IMR-90 (cell line): Measurements from ENCODE around the gene ISCU. TPM values are rescaled to one million over a fixed set of nuclear protein-coding genes. Genes with fewer than 3 reads are reported as not detected.
A peak's percentile ranks its signal among the peaks of the same experiment; 100 is the strongest.

Experiments
- ATAC-seq: fragments of 200-7000 bp; cut with Tn5 transposase; 2 replicates; pipeline ENCODE4 v1.9.1; 2020; ENCODE audit warnings: low read depth, mild to moderate bottlenecking, moderate library complexity
- BruUV-seq: library from RNA; stranded (reverse); fragments of 400-500 nt; replicated peaks from 2 replicates; lab custom pipeline; 2021; lab: Mats Ljungman, UMichigan
- CTCF ChIA-PET: fragments of 300-600 bp; formaldehyde crosslinking; extraction: SDS; loops from one replicate; lab custom pipeline; 2021; ENCODE audit warnings: antibody characterized with exemption; lab: Yijun Ruan, JAX
- POLR2A ChIA-PET: fragments of 300-600 bp; sonication (Branson Sonifier 250); formaldehyde crosslinking; loops from one replicate; lab custom pipeline; 2022; ENCODE audit warnings: antibody characterized with exemption; ENCODE audit not compliant: unreplicated experiment; lab: Charles Lee
- DNase-seq: peaks from one replicate; pipeline ENCODE4 v3.0.0; 2013
- H2AFZ ChIP-seq: replicated peaks from 2 replicates; pipeline ENCODE3; 2013; ENCODE audit warnings: low read length, mild to moderate bottlenecking; ENCODE audit not compliant: poor library complexity
- H2AK5ac ChIP-seq: 2 replicates; pipeline ENCODE4 v1.6.1; 2013; ENCODE audit warnings: low read depth, low read length, inconsistent platforms
- H2AK9ac ChIP-seq: replicated peaks from 2 replicates; pipeline ENCODE3; 2013; ENCODE audit warnings: mild to moderate bottlenecking, low read depth, low read length, moderate library complexity; ENCODE audit not compliant: poor library complexity
- H2BK120ac ChIP-seq: 2 replicates; pipeline ENCODE4 v1.6.1; 2013; ENCODE audit warnings: low read depth, low read length, inconsistent platforms
- H2BK15ac ChIP-seq: 3 replicates; pipeline ENCODE4 v1.6.1; 2013; ENCODE audit warnings: low read depth, low read length, inconsistent platforms
- H2BK20ac ChIP-seq: 2 replicates; pipeline ENCODE4 v1.6.1; 2013; ENCODE audit warnings: low read depth, mild to moderate bottlenecking, inconsistent platforms, low read length, moderate library complexity
- H2BK5ac ChIP-seq: 2 replicates; pipeline ENCODE4 v1.6.1; 2013; ENCODE audit warnings: mild to moderate bottlenecking, low read depth, low read length, inconsistent platforms; ENCODE audit not compliant: poor library complexity, severe bottlenecking
- H3K14ac ChIP-seq: replicated peaks from 2 replicates; pipeline ENCODE4 v1.6.1; 2013; ENCODE audit warnings: low read depth, low read length, inconsistent platforms
- H3K18ac ChIP-seq: 2 replicates; pipeline ENCODE4 v1.6.1; 2013; ENCODE audit warnings: low read depth, low read length, control low read depth
- H3K23ac ChIP-seq: 2 replicates; pipeline ENCODE4 v1.6.1; 2013; ENCODE audit warnings: low read depth, low read length, inconsistent platforms
- H3K27ac ChIP-seq: 2 replicates; pipeline ENCODE4 v1.5.1; 2013; ENCODE audit warnings: mild to moderate bottlenecking, control low read depth, low read length; ENCODE audit not compliant: insufficient read depth
- H3K27me3 ChIP-seq: 2 replicates; pipeline ENCODE4 v1.6.1; 2013; ENCODE audit warnings: low read length; ENCODE audit not compliant: control insufficient read depth, insufficient read depth
- H3K36me3 ChIP-seq: 2 replicates; pipeline ENCODE4 v1.6.1; 2013; ENCODE audit warnings: low read length, mixed read lengths; ENCODE audit not compliant: control insufficient read depth, insufficient read depth
- H3K4ac ChIP-seq: 2 replicates; pipeline ENCODE4 v1.6.1; 2013; ENCODE audit warnings: low read depth, low read length, inconsistent platforms
- H3K4me1 ChIP-seq: 2 replicates; pipeline ENCODE4 v1.6.1; 2013; ENCODE audit warnings: low read length, mixed read lengths; ENCODE audit not compliant: control insufficient read depth, insufficient read depth
- H3K4me2 ChIP-seq: 2 replicates; pipeline ENCODE4 v1.6.1; 2013; ENCODE audit warnings: low read depth, mild to moderate bottlenecking, control low read depth, low read length, moderate library complexity
- H3K4me3 ChIP-seq: 2 replicates; pipeline ENCODE4 v1.5.1; 2013; ENCODE audit warnings: low read depth, mild to moderate bottlenecking, control low read depth, low read length, moderate library complexity; ENCODE audit not compliant: insufficient read depth
- H3K56ac ChIP-seq: 2 replicates; pipeline ENCODE4 v1.6.1; 2013; ENCODE audit warnings: low read length, inconsistent platforms; ENCODE audit not compliant: insufficient read depth; ENCODE audit errors: extremely low read depth
- H3K79me1 ChIP-seq, 2 experiments: 2 replicates each; pipeline ENCODE4 v1.6.1; 2013; ENCODE audit warnings: low read length in 2 of 2, inconsistent platforms in 1 of 2, low read depth in 1 of 2
- H3K9ac ChIP-seq: 2 replicates; pipeline ENCODE4 v1.6.1; 2013; ENCODE audit warnings: low read depth, low read length, control low read depth
- H3K9me1 ChIP-seq: 2 replicates; pipeline ENCODE4 v1.6.1; 2013; ENCODE audit warnings: low read length, inconsistent platforms; ENCODE audit not compliant: insufficient read depth
- H3K9me3 ChIP-seq: 2 replicates; pipeline ENCODE4 v1.6.1; 2013; ENCODE audit warnings: low read length; ENCODE audit not compliant: control insufficient read depth, insufficient read depth
- H4K20me1 ChIP-seq: 2 replicates; pipeline ENCODE4 v1.6.1; 2013; ENCODE audit warnings: low read length, inconsistent platforms; ENCODE audit not compliant: insufficient read depth
- H4K5ac ChIP-seq: 2 replicates; pipeline ENCODE4 v1.6.1; 2013; ENCODE audit warnings: mild to moderate bottlenecking, low read depth, low read length, control low read depth
- H4K8ac ChIP-seq, 2 experiments: 2 replicates each; pipeline ENCODE4 v1.6.1; 2013; ENCODE audit warnings: low read depth in 2 of 2, low read length in 2 of 2, control low read depth in 1 of 2, inconsistent platforms in 1 of 2
- H4K91ac ChIP-seq: 2 replicates; pipeline ENCODE4 v1.6.1; 2013; ENCODE audit warnings: low read depth, low read length, inconsistent platforms; ENCODE audit not compliant: insufficient read depth
- BHLHE40 ChIP-seq: fragments of 150-350 bp; IDR thresholded peaks from 2 replicates; pipeline ENCODE4 v1.6.1; 2016; ENCODE audit warnings: mild to moderate bottlenecking, low read depth, low read length
- MAFK ChIP-seq: IDR thresholded peaks from 2 replicates; pipeline ENCODE4 v1.6.1; 2012; ENCODE audit warnings: low read depth, low read length, improper control_type of control experiment
- RCOR1 ChIP-seq: IDR thresholded peaks from 2 replicates; pipeline ENCODE4 v1.6.1; 2012; ENCODE audit warnings: mild to moderate bottlenecking, low read length, improper control_type of control experiment; ENCODE audit not compliant: insufficient replicate concordance
- WGBS, 2 experiments: methylation state at CpG; one replicate each; pipeline versions ENCODE4 v1.1.5 to v1.1.7; 2013; ENCODE audit warnings: missing lambda C conversion rate in 2 of 2; ENCODE audit not compliant: insufficient read length in 1 of 2; ENCODE audit errors: extremely low coverage in 2 of 2; 5-methylcytosine and 5-hydroxymethylcytosine counted together
- dilution Hi-C: fragments of 300-500 bp; cut with HindIII; formaldehyde crosslinking; loops from one replicate; pipeline ENCODE4 v1.14.3; 2018; ENCODE audit warnings: low sequenced_read_pairs; ENCODE audit not compliant: unreplicated experiment
- in situ Hi-C: fragments of 300-500 bp; cut with MboI; formaldehyde crosslinking; loops from 3 replicates; pipeline ENCODE4 v1.14.3; 2019; ENCODE audit warnings: low sequenced_read_pairs, inconsistent platforms, mixed read lengths
- intact Hi-C: fragments of 100-400 bp; cut with micrococcal nuclease; formaldehyde crosslinking; loops from 2 replicates; pipeline ENCODE4 v1.10.0; 2022
- polyA plus RNA-seq, 3 experiments: library from polyadenylated mRNA; depleted of rRNA; stranded (reverse); fragments of >200 nt; gene quantifications; 2 replicates each; pipeline ENCODE4 v1.2.3, GENCODE V29; 2012; ENCODE audit warnings: low replicate concordance in 1 of 3
- total RNA-seq: library from RNA; depleted of rRNA; stranded (reverse); fragments of >200 nt; gene quantifications from 2 replicates; pipeline ENCODE4 v1.2.3, GENCODE V29; 2012

ISCU gene
- total and polyA plus RNA-seq, 2 of the 4 experiments (the other 2 are of a cell fraction) = 52.7 to 87.2 TPM

GRCh38 chr12:108594960-108595710 is 32.7 kb downstream of the ISCU start:
- Histone ChIP-seq H3K56ac (no peak overlapping the region), H2BK15ac (no peak overlapping the region), H2BK5ac (peak overlapping the region; percentile 53), H3K9me1 (peaks cover 7% of the 10 kb centered on the region; the same call in 1 of the 2 replicates), H3K9me3 (no peaks in the 10 kb centered on the region), H3K4me1 (peaks cover 3% of the 10 kb centered on the region; the same call in 1 of the 2 replicates), H3K9ac (no peak overlapping the region), H3K4ac (no peak overlapping the region), H2BK120ac (no peak overlapping the region), H3K14ac (no peak overlapping the region; the same call in 1 of the 2 replicates), H3K27ac (no peak overlapping the region), H3K4me3 (no peak overlapping the region), H4K8ac (no peak overlapping the region), H4K91ac (no peak overlapping the region), H3K18ac (no peak overlapping the region), H3K79me1 (peaks cover 0 to 7% of the 10 kb centered on the region in 2 experiments; a peak in 2 of 4 replicates), H2AK5ac (peak overlapping the region; percentile 45; the same call in 1 of the 2 replicates), H2AK9ac (peak overlapping the region; percentile 80), H3K4me2 (no peak overlapping the region; the same call in 1 of the 2 replicates), H2AFZ (no peak overlapping the region), H2BK20ac (no peak overlapping the region; the same call in 1 of the 2 replicates), H3K36me3 (peaks cover 2% of the 10 kb centered on the region; the same call in 1 of the 2 replicates), H3K23ac (no peak overlapping the region), H4K20me1 (no peaks in the 10 kb centered on the region), H3K27me3 (peaks cover 5% of the 10 kb centered on the region; the same call in 1 of the 2 replicates), H4K5ac (no peak overlapping the region)
- ChIA-PET POLR2A (no interaction called here), CTCF (no interaction called here)
- intact Hi-C loops (no loop called here), in situ Hi-C loops (no loop called here), dilution Hi-C loops (no loop called here)
- no TSS peak for BruUV-seq
- DNase-seq = no peak
- 88 to 100% methylated on average over 1 to 3 of the region's 7 CpGs for WGBS, 2 experiments
- ATAC-seq = no peak
- TF ChIP-seq RCOR1 (no peak), MAFK (no peak), BHLHE40 (no peak)
